Neural progenitor cell (in vitro differentiated cells): ENCODE measurements around the gene GRIK5. TPM values are rescaled to one million over a fixed set of nuclear protein-coding genes. Genes with fewer than 3 reads are reported as not detected.

ENCODE experiments used
- DNase-seq: peaks from one replicate; pipeline ENCODE4 v3.0.0-alpha.2; 2016; ENCODE audit warnings: low spot score
- H2AFZ ChIP-seq: fragments of 200-600 bp; sonication (generic); replicated peaks from 2 replicates; pipeline ENCODE4 v1.6.1; 2016; ENCODE audit warnings: antibody characterized with exemption
- H3F3A ChIP-seq: fragments of 200-600 bp; sonication (generic); 2 replicates; pipeline ENCODE4 v1.6.1; 2016; ENCODE audit warnings: antibody characterized with exemption, low read depth
- H3K27ac ChIP-seq: fragments of 200-600 bp; sonication (generic); 2 replicates; pipeline ENCODE4 v1.5.1; 2016; ENCODE audit warnings: mild to moderate bottlenecking
- H3K27me3 ChIP-seq: fragments of 200-600 bp; sonication (generic); 2 replicates; pipeline ENCODE4 v1.6.1; 2016; ENCODE audit warnings: mild to moderate bottlenecking, moderate library complexity
- H3K36me3 ChIP-seq: fragments of 200-600 bp; sonication (generic); 2 replicates; pipeline ENCODE4 v1.5.1; 2016
- H3K4me1 ChIP-seq: fragments of 200-600 bp; sonication (generic); 2 replicates; pipeline ENCODE4 v1.6.1; 2016; ENCODE audit warnings: mixed run types
- H3K4me2 ChIP-seq: fragments of 200-600 bp; sonication (generic); 2 replicates; pipeline ENCODE4 v1.6.1; 2016
- H3K4me3 ChIP-seq: fragments of 200-600 bp; sonication (generic); 2 replicates; pipeline ENCODE4 v1.5.1; 2016
- H3K79me2 ChIP-seq: fragments of 200-600 bp; sonication (generic); 2 replicates; pipeline ENCODE4 v1.6.1; 2016; ENCODE audit warnings: low read depth
- H3K9ac ChIP-seq: fragments of 200-600 bp; sonication (generic); 2 replicates; pipeline ENCODE4 v1.6.1; 2016
- H3K9me3 ChIP-seq: fragments of 200-600 bp; sonication (generic); 2 replicates; pipeline ENCODE4 v1.5.1; 2016; ENCODE audit warnings: low read depth
- H4K20me1 ChIP-seq: fragments of 200-600 bp; sonication (generic); 2 replicates; pipeline ENCODE4 v1.6.1; 2016; ENCODE audit warnings: low read depth
- H3K27ac Mint-ChIP-seq: 3 replicates; pipeline ENCODE4 v1.8.0; 2021; ENCODE audit warnings: mixed read lengths
- H3K27me3 Mint-ChIP-seq: 2 replicates; pipeline ENCODE4 v1.8.0; 2022; ENCODE audit warnings: low read depth, mild to moderate bottlenecking, inconsistent platforms, moderate library complexity, mixed read lengths; ENCODE audit not compliant: insufficient read depth
- H3K36me3 Mint-ChIP-seq: 3 replicates; pipeline ENCODE4 v1.8.0; 2021; ENCODE audit warnings: mixed read lengths
- H3K4me1 Mint-ChIP-seq: 3 replicates; pipeline ENCODE4 v1.8.0; 2021; ENCODE audit warnings: mixed read lengths
- H3K4me3 Mint-ChIP-seq: 3 replicates; pipeline ENCODE4 v1.8.0; 2021; ENCODE audit warnings: mild to moderate bottlenecking, moderate library complexity, mixed read lengths
- H3K9me3 Mint-ChIP-seq: 3 replicates; pipeline ENCODE4 v1.8.0; 2020; ENCODE audit warnings: mixed read lengths
- CTCF ChIP-seq: fragments of 200-600 bp; sonication (generic); IDR thresholded peaks from 2 replicates; pipeline ENCODE4 v1.5.1; 2017; ENCODE audit warnings: antibody characterized with exemption, mild to moderate bottlenecking
- EZH2 ChIP-seq: fragments of 200-600 bp; sonication (generic); IDR thresholded peaks from 2 replicates; pipeline ENCODE4 v1.6.1; 2017; ENCODE audit warnings: antibody characterized with exemption, mild to moderate bottlenecking, moderate library complexity
- EZH2phosphoT487 ChIP-seq: fragments of 200-600 bp; sonication (generic); IDR thresholded peaks from 2 replicates; pipeline ENCODE4 v1.6.1; 2017; ENCODE audit warnings: antibody characterized with exemption
- total RNA-seq: library from RNA; depleted of rRNA; stranded (reverse); fragments of >200 nt; gene quantifications from 2 replicates; pipeline ENCODE4 v1.2.3, GENCODE V29; 2015; ENCODE audit warnings: low replicate concordance

GRIK5 gene
- total RNA-seq, 1 donor from 2014 or later: 5.8 TPM

GRCh38 chr19:42089191-42089750 is 19.3 kb upstream of the GRIK5 start:
- no peak for DNase-seq
- no peaks in the 10 kb centered on the region for H3K9me3 Mint-ChIP-seq
- Histone ChIP-seq H3K4me1 (peaks cover 5% of the 10 kb centered on the region), H3F3A (peaks cover 15% of the 10 kb centered on the region), H3K36me3 (no peaks in the 10 kb centered on the region), H3K4me2 (no peak overlapping the region), H3K27me3 (no peaks in the 10 kb centered on the region), H4K20me1 (no peaks in the 10 kb centered on the region), H2AFZ (peak overlapping the region; percentile 85), H3K9me3 (no peaks in the 10 kb centered on the region), H3K9ac (no peak overlapping the region), H3K27ac (no peak overlapping the region), H3K4me3 (no peak overlapping the region), H3K79me2 (no peaks in the 10 kb centered on the region)
- no peak overlapping the region for H3K4me3 Mint-ChIP-seq
- H3K27me3 Mint-ChIP-seq: peaks cover 11% of the 10 kb centered on the region
- H3K4me1 Mint-ChIP-seq: peaks cover 17% of the 10 kb centered on the region
- TF ChIP-seq EZH2phosphoT487 (no peak), CTCF (no peak), EZH2 (no peak)
- no peak overlapping the region for H3K27ac Mint-ChIP-seq
- H3K36me3 Mint-ChIP-seq: no peaks in the 10 kb centered on the region

- no peak for DNase-seq
- Histone ChIP-seq H3K4me2 (no peak overlapping the region), H3F3A (peaks cover 17% of the 10 kb centered on the region), H3K36me3 (no peaks in the 10 kb centered on the region), H3K79me2 (no peaks in the 10 kb centered on the region), H4K20me1 (no peaks in the 10 kb centered on the region), H3K4me3 (no peak overlapping the region), H2AFZ (peak overlapping the region; percentile 85), H3K4me1 (peaks cover 5% of the 10 kb centered on the region), H3K27me3 (no peaks in the 10 kb centered on the region), H3K9ac (no peak overlapping the region), H3K27ac (no peak overlapping the region), H3K9me3 (no peaks in the 10 kb centered on the region)
- no peaks in the 10 kb centered on the region for H3K9me3 Mint-ChIP-seq
- H3K36me3 Mint-ChIP-seq: peaks cover 4% of the 10 kb centered on the region
- no peak overlapping the region for H3K4me3 Mint-ChIP-seq
- H3K27ac Mint-ChIP-seq: peak overlapping the region; percentile 30
- H3K4me1 Mint-ChIP-seq: peaks cover 11% of the 10 kb centered on the region
- peaks cover 11% of the 10 kb centered on the region for H3K27me3 Mint-ChIP-seq
- TF ChIP-seq CTCF (no peak), EZH2 (no peak), EZH2phosphoT487 (no peak)
These were observed 18.6 kb upstream of the GRIK5 start for GRCh38 chr19:42088471-42089190.

GRCh38 chr19:42086770-42087550 is 17.0 kb upstream of the GRIK5 start:
- Histone ChIP-seq H3K4me2 (peak overlapping the region; percentile 22), H3K27me3 (no peaks in the 10 kb centered on the region), H3K79me2 (peaks cover 5% of the 10 kb centered on the region), H3K9ac (no peak overlapping the region), H3K4me3 (no peak overlapping the region), H3F3A (peaks cover 21% of the 10 kb centered on the region), H3K36me3 (no peaks in the 10 kb centered on the region), H3K27ac (no peak overlapping the region), H2AFZ (no peak overlapping the region), H3K4me1 (peaks cover 5% of the 10 kb centered on the region), H4K20me1 (peaks cover 9% of the 10 kb centered on the region), H3K9me3 (no peaks in the 10 kb centered on the region)
- H3K27me3 Mint-ChIP-seq: peaks cover 5% of the 10 kb centered on the region
- no peak for TF ChIP-seq EZH2
- TF ChIP-seq EZH2phosphoT487: no peak
- no peak for TF ChIP-seq CTCF
- peak overlapping the region; percentile 41 for H3K4me3 Mint-ChIP-seq
- DNase-seq: no peak
- peaks cover 4% of the 10 kb centered on the region for H3K36me3 Mint-ChIP-seq
- H3K9me3 Mint-ChIP-seq: no peaks in the 10 kb centered on the region
- peak overlapping the region; percentile 60 for H3K27ac Mint-ChIP-seq
- peaks cover 8% of the 10 kb centered on the region for H3K4me1 Mint-ChIP-seq
